ENCODE data around the gene CDC42EP1. TPM values are rescaled to one million over a fixed set of nuclear protein-coding genes. Genes with fewer than 3 reads are reported as not detected.

CDC42EP1 gene
- total RNA-seq, 1 experiment from 2014 or later = 75.0 TPM

- no peak overlapping the region for H3K4me3 Mint-ChIP-seq (ENCODE audit: unreplicated experiment)
- no peaks in the 10 kb centered on the region for H3K27me3 Mint-ChIP-seq (ENCODE audit: insufficient read depth, unreplicated experiment)
- peaks cover 14% of the 10 kb centered on the region for H3K36me3 Mint-ChIP-seq (ENCODE audit: insufficient read depth, unreplicated experiment)
- CTCF ChIA-PET = interaction anchor here (1.7 to 2.6 kb wide), 2 partner anchors 10 to 11 kb away, joined by 8 to 36 read pairs; no protein-coding TSS in a partner anchor
- no TSS peak for BruUV-seq (replicated peaks)
- Histone ChIP-seq H3K4me1 (peaks cover 30% of the 10 kb centered on the region), H3K4me3 (ENCODE audit: low read depth, low read length) (no peak overlapping the region), H3K9me3 (no peaks in the 10 kb centered on the region), H3K27me3 (replicated peaks; ENCODE audit: control insufficient read depth, insufficient read depth, low read length) (no peaks in the 10 kb centered on the region), H3K36me3 (ENCODE audit: control insufficient read depth, insufficient read depth, low read length) (no peaks in the 10 kb centered on the region)
- POLR2A ChIA-PET = no interaction called here
- peaks cover 24% of the 10 kb centered on the region for H3K4me1 Mint-ChIP-seq (ENCODE audit: low read depth, unreplicated experiment)
- TF ChIP-seq CTCF (IDR thresholded peaks at IDR 0.05; ENCODE audit: insufficient read depth in 1 of 2, low read depth in 1 of 2, low read length in 1 of 2, severe bottlenecking in 1 of 2, unreplicated experiment in 1 of 2) = no peak
- intact Hi-C loops (cut with micrococcal nuclease; ENCODE audit: unreplicated experiment) = no loop called here
- H3K9me3 Mint-ChIP-seq (ENCODE audit: unreplicated experiment) = no peaks in the 10 kb centered on the region
- no peak overlapping the region for H3K27ac Mint-ChIP-seq (ENCODE audit: unreplicated experiment)
- DNase-seq = no peak
Measured at GRCh38 chr22:37581504-37581903, 21.2 kb downstream of the CDC42EP1 start.

DNA sequence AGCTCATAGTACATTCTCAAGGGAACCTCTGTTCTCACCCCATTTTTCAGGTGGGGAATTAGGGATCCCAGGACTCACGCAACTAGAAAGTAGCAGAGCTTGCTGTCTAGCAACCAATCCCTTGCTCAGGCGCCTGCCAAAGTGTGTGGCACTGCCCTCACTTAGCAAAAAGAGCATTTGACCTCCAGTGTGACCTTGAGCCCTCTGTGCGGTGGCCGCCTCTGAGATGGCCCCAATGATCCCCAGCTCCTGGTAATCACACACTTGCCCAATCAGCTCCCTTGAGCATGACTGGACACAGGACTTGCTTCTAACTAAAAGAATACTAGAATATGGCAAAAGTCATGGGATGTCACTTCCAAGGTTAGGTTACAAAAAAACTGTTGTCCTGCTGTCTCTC lies 22.2 kb downstream of the CDC42EP1 start:
- ChIA-PET POLR2A (no interaction called here), CTCF (interaction anchor here (1.2 to 1.7 kb wide), 2 partner anchors 10 to 21 kb away, joined by 3 to 8 read pairs; no protein-coding TSS in a partner anchor)
- H3K36me3 ChIP-seq (ENCODE audit: control insufficient read depth, insufficient read depth, low read length) = no peaks in the 10 kb centered on the region
- BruUV-seq (replicated peaks) = no TSS peak
- H3K4me1 Mint-ChIP-seq (ENCODE audit: low read depth, unreplicated experiment) = peaks cover 19% of the 10 kb centered on the region
- no peaks in the 10 kb centered on the region for H3K9me3 ChIP-seq
- no peaks in the 10 kb centered on the region for H3K27me3 ChIP-seq (replicated peaks; ENCODE audit: control insufficient read depth, insufficient read depth, low read length)
- H3K9me3 Mint-ChIP-seq (ENCODE audit: unreplicated experiment) = no peaks in the 10 kb centered on the region
- no peak overlapping the region for H3K4me3 ChIP-seq (ENCODE audit: low read depth, low read length)
- peaks cover 12% of the 10 kb centered on the region for H3K36me3 Mint-ChIP-seq (ENCODE audit: insufficient read depth, unreplicated experiment)
- intact Hi-C loops (cut with micrococcal nuclease; ENCODE audit: unreplicated experiment) = no loop called here
- peaks cover 30% of the 10 kb centered on the region for H3K4me1 ChIP-seq
- TF ChIP-seq CTCF (IDR thresholded peaks at IDR 0.05; ENCODE audit: insufficient read depth in 1 of 2, low read depth in 1 of 2, low read length in 1 of 2, severe bottlenecking in 1 of 2, unreplicated experiment in 1 of 2) = no peak
- no peak overlapping the region for H3K4me3 Mint-ChIP-seq (ENCODE audit: unreplicated experiment)
- DNase-seq = no peak
- no peak overlapping the region for H3K27ac Mint-ChIP-seq (ENCODE audit: unreplicated experiment)
- H3K27me3 Mint-ChIP-seq (ENCODE audit: insufficient read depth, unreplicated experiment) = no peaks in the 10 kb centered on the region

- no peaks in the 10 kb centered on the region for H3K27me3 ChIP-seq (replicated peaks; ENCODE audit: control insufficient read depth, insufficient read depth, low read length)
- no peak for TF ChIP-seq CTCF (IDR thresholded peaks at IDR 0.05; ENCODE audit: insufficient read depth in 1 of 2, low read depth in 1 of 2, low read length in 1 of 2, severe bottlenecking in 1 of 2, unreplicated experiment in 1 of 2)
- intact Hi-C loops (cut with micrococcal nuclease; ENCODE audit: unreplicated experiment) = no loop called here
- Mint-ChIP-seq H3K4me1 (ENCODE audit: low read depth, unreplicated experiment) (peaks cover 25% of the 10 kb centered on the region), H3K27me3 (ENCODE audit: insufficient read depth, unreplicated experiment) (no peaks in the 10 kb centered on the region), H3K27ac (ENCODE audit: unreplicated experiment) (no peak overlapping the region), H3K36me3 (ENCODE audit: insufficient read depth, unreplicated experiment) (no peaks in the 10 kb centered on the region), H3K9me3 (ENCODE audit: unreplicated experiment) (no peaks in the 10 kb centered on the region), H3K4me3 (ENCODE audit: unreplicated experiment) (no peak overlapping the region)
- H3K4me1 ChIP-seq = peaks cover 10% of the 10 kb centered on the region
- ChIA-PET POLR2A (no interaction called here), CTCF (interaction anchor here (1.0 to 1.1 kb wide), 2 partner anchors 22 to 27 kb away, joined by 3 to 4 read pairs; no protein-coding TSS in a partner anchor)
- no TSS peak for BruUV-seq (replicated peaks)
- no peak overlapping the region for H3K4me3 ChIP-seq (ENCODE audit: low read depth, low read length)
- no peaks in the 10 kb centered on the region for H3K9me3 ChIP-seq
- no peak for DNase-seq
- no peaks in the 10 kb centered on the region for H3K36me3 ChIP-seq (ENCODE audit: control insufficient read depth, insufficient read depth, low read length)
Measured at GRCh38 chr22:37588546-37589215, 28.4 kb downstream of the CDC42EP1 start.

Data from Caco-2 (cell line).